HepG2 (cell line): ENCODE results near the gene CORO7. TPM values are rescaled to one million over a fixed set of nuclear protein-coding genes. Genes with fewer than 3 reads are reported as not detected.

Experiments used
- ARNT2 ChIP-seq: sonication (generic); formaldehyde crosslinking; IDR thresholded peaks from 2 replicates; pipeline ENCODE4 v1.8.0; 2022; ENCODE audit warnings: mild to moderate bottlenecking, low read depth, missing genetic modification reagents, moderate library complexity
- DPF2 ChIP-seq: sonication (generic); formaldehyde crosslinking; IDR thresholded peaks from 2 replicates; pipeline ENCODE4 v1.4.0; 2020; ENCODE audit warnings: mild to moderate bottlenecking, low read depth, missing genetic modification reagents, borderline replicate concordance
- GPN1 ChIP-seq: sonication (generic); formaldehyde crosslinking; IDR thresholded peaks from 2 replicates; pipeline ENCODE4 v1.5.1; 2020; ENCODE audit warnings: missing genetic modification reagents, borderline replicate concordance
- PAF1 ChIP-seq: IDR thresholded peaks from 2 replicates; pipeline ENCODE4 v1.6.1; 2016; ENCODE audit warnings: missing genetic modification reagents, missing compliant biosample characterization
- RARA ChIP-seq: IDR thresholded peaks from 2 replicates; pipeline ENCODE4 v1.6.1; 2016; ENCODE audit warnings: missing genetic modification reagents, missing compliant biosample characterization
- RFX1 ChIP-seq: fragments of 450-650 bp; IDR thresholded peaks from 2 replicates; pipeline ENCODE4 v1.6.1; 2017
- SMARCE1 ChIP-seq: fragments of 450-650 bp; IDR thresholded peaks from 2 replicates; pipeline ENCODE4 v1.6.1; 2017; ENCODE audit warnings: borderline replicate concordance
- SPEN ChIP-seq: sonication (generic); formaldehyde crosslinking; IDR thresholded peaks from 2 replicates; pipeline ENCODE4 v1.5.1; 2020; ENCODE audit warnings: low read depth, mild to moderate bottlenecking, missing genetic modification reagents
- ZNF230 ChIP-seq: sonication (generic); formaldehyde crosslinking; IDR thresholded peaks from 2 replicates; pipeline ENCODE4 v1.4.0; 2020; ENCODE audit warnings: mild to moderate bottlenecking, missing genetic modification reagents
- ZNF24 ChIP-seq: fragments of 450-650 bp; IDR thresholded peaks from 2 replicates; pipeline ENCODE4 v1.6.1; 2017; ENCODE audit warnings: antibody characterized with exemption, mild to moderate bottlenecking
- ZNF335 ChIP-seq: sonication (generic); formaldehyde crosslinking; IDR thresholded peaks from 2 replicates; pipeline ENCODE4 v1.4.0; 2020; ENCODE audit warnings: missing genetic modification reagents
- ZNF644 ChIP-seq: IDR thresholded peaks from 2 replicates; pipeline ENCODE4 v1.6.1; 2016; ENCODE audit warnings: low read depth
- ZNF768 ChIP-seq: sonication (generic); formaldehyde crosslinking; IDR thresholded peaks from 2 replicates; pipeline ENCODE4 v1.4.0; 2020; ENCODE audit warnings: missing genetic modification reagents
- ZNF792 ChIP-seq: IDR thresholded peaks from 2 replicates; pipeline ENCODE4 v1.6.1; 2016
- ZSCAN12 ChIP-seq: sonication (generic); formaldehyde crosslinking; IDR thresholded peaks from 2 replicates; pipeline ENCODE4 v1.9.0; 2021; ENCODE audit warnings: mild to moderate bottlenecking, missing genetic modification reagents
- ZZZ3 ChIP-seq: sonication (generic); formaldehyde crosslinking; IDR thresholded peaks from 2 replicates; pipeline ENCODE4 v1.4.0; 2020; ENCODE audit warnings: missing genetic modification reagents, mild to moderate bottlenecking, borderline replicate concordance
- polyA plus RNA-seq, 8 experiments: library from polyadenylated mRNA; depleted of rRNA in 3 of 8; stranded (reverse) in 7 of 8; unstranded in 1 of 8; fragments of >200 nt; fragmentation: Illumina TruSeq in 4 of 8; extraction: Trizol in 4 of 8; gene quantifications; 2 replicates each; pipeline versions ENCODE4 v1.2.1 to v1.2.3, GENCODE V29; 2011 to 2016; ENCODE audit warnings: low read depth in 4 of 8, missing spikeins in 1 of 8, mixed read lengths in 1 of 8; ENCODE audit not compliant: insufficient read depth in 1 of 8
- total RNA-seq, 5 experiments: library from RNA; depleted of rRNA; stranded (reverse); fragments of >200 nt; fragmentation: Illumina TruSeq; extraction: Trizol; gene quantifications; 2 replicates each; pipeline ENCODE4 v1.2.3, GENCODE V29; 2016; ENCODE audit warnings: low read depth in 1 of 5
- TF ChIP-seq, protein P1 (sequence below): fragments of 450-650 bp; IDR thresholded peaks from 2 replicates; pipeline ENCODE4 v1.6.1; 2017; ENCODE audit warnings: mild to moderate bottlenecking
- TF ChIP-seq, protein P2 (sequence below), 2 experiments: sonication (generic) in 1 of 2; formaldehyde crosslinking in 1 of 2; IDR thresholded peaks; 2 replicates each; pipeline versions ENCODE4 v1.4.0 to v1.6.1; 2016 to 2020; ENCODE audit warnings: borderline replicate concordance in 1 of 2, low read depth in 1 of 2, mild to moderate bottlenecking in 1 of 2, missing genetic modification reagents in 1 of 2
- TF ChIP-seq, protein P3 (sequence below): sonication (generic); formaldehyde crosslinking; IDR thresholded peaks from 2 replicates; pipeline ENCODE4 v1.5.0; 2020; ENCODE audit warnings: mild to moderate bottlenecking, missing genetic modification reagents, moderate library complexity

Gene CORO7
- total and polyA plus RNA-seq, 2 of the 13 experiments (the other 11 are each of a cell fraction or from before 2014, with no cell fraction given): 9.9 to 14.3 TPM

DNA sequence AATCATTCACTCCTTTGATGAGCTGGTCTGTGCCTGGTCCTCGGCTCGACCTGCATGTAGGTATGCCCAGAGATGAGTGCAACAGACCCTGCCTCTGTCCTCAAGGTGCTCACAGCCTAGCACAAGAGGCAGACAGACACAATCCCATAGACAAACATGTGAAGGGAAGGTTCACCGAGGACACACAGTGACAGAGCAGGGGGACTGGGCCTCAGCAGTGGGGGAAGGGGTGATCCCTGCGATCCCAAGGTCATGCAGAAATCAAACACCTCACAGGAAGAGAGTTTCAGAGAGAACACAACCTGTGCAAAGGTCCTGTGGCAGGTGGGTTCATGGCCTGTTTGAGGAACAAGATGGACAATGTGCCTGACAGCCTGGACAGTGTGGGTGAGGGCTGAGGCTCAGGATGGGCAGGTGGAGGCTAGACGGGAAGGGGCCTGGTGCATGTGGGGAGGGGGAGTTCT is 49.0 kb downstream of the CORO7 start (continued):
- TF ChIP-seq ZZZ3 (CRISPR knock-in tag): no peak
- 0 out of 2 replicates have a peak, but pooled peaks have one; percentile 44 for TF ChIP-seq ZNF230 (CRISPR knock-in tag)
- no peak; the same call in 1 of the 2 replicates for TF ChIP-seq ZNF768 (CRISPR knock-in tag)
- TF ChIP-seq, protein P1, sequence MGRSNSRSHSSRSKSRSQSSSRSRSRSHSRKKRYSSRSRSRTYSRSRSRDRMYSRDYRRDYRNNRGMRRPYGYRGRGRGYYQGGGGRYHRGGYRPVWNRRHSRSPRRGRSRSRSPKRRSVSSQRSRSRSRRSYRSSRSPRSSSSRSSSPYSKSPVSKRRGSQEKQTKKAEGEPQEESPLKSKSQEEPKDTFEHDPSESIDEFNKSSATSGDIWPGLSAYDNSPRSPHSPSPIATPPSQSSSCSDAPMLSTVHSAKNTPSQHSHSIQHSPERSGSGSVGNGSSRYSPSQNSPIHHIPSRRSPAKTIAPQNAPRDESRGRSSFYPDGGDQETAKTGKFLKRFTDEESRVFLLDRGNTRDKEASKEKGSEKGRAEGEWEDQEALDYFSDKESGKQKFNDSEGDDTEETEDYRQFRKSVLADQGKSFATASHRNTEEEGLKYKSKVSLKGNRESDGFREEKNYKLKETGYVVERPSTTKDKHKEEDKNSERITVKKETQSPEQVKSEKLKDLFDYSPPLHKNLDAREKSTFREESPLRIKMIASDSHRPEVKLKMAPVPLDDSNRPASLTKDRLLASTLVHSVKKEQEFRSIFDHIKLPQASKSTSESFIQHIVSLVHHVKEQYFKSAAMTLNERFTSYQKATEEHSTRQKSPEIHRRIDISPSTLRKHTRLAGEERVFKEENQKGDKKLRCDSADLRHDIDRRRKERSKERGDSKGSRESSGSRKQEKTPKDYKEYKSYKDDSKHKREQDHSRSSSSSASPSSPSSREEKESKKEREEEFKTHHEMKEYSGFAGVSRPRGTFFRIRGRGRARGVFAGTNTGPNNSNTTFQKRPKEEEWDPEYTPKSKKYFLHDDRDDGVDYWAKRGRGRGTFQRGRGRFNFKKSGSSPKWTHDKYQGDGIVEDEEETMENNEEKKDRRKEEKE: no peak
- no peak for TF ChIP-seq ZNF792 (CRISPR knock-in tag)
- no peak for TF ChIP-seq ZSCAN12 (CRISPR knock-in tag)
- TF ChIP-seq ZNF24: peak; percentile 77; the same call in 1 of the 2 replicates
- TF ChIP-seq RARA: peak; percentile 78
- TF ChIP-seq, protein P2, sequence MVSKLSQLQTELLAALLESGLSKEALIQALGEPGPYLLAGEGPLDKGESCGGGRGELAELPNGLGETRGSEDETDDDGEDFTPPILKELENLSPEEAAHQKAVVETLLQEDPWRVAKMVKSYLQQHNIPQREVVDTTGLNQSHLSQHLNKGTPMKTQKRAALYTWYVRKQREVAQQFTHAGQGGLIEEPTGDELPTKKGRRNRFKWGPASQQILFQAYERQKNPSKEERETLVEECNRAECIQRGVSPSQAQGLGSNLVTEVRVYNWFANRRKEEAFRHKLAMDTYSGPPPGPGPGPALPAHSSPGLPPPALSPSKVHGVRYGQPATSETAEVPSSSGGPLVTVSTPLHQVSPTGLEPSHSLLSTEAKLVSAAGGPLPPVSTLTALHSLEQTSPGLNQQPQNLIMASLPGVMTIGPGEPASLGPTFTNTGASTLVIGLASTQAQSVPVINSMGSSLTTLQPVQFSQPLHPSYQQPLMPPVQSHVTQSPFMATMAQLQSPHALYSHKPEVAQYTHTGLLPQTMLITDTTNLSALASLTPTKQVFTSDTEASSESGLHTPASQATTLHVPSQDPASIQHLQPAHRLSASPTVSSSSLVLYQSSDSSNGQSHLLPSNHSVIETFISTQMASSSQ (IDR thresholded peaks at IDR 0.05; ENCODE audit: low read depth): no peak
- TF ChIP-seq, protein P2 (CRISPR knock-in tag; IDR thresholded peaks at IDR 0.05; ENCODE audit: borderline replicate concordance): peak; percentile 78
- TF ChIP-seq ZNF335 (CRISPR knock-in tag): no peak
- TF ChIP-seq RFX1: no peak
- peak; percentile 71; the same call in 1 of the 2 replicates for TF ChIP-seq DPF2 (CRISPR knock-in tag)
- no peak for TF ChIP-seq SMARCE1
- TF ChIP-seq, protein P3, sequence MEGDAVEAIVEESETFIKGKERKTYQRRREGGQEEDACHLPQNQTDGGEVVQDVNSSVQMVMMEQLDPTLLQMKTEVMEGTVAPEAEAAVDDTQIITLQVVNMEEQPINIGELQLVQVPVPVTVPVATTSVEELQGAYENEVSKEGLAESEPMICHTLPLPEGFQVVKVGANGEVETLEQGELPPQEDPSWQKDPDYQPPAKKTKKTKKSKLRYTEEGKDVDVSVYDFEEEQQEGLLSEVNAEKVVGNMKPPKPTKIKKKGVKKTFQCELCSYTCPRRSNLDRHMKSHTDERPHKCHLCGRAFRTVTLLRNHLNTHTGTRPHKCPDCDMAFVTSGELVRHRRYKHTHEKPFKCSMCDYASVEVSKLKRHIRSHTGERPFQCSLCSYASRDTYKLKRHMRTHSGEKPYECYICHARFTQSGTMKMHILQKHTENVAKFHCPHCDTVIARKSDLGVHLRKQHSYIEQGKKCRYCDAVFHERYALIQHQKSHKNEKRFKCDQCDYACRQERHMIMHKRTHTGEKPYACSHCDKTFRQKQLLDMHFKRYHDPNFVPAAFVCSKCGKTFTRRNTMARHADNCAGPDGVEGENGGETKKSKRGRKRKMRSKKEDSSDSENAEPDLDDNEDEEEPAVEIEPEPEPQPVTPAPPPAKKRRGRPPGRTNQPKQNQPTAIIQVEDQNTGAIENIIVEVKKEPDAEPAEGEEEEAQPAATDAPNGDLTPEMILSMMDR (CRISPR knock-in tag): peak; percentile 22; the same call in 1 of the 2 replicates
- no peak for TF ChIP-seq GPN1 (CRISPR knock-in tag)
- TF ChIP-seq SPEN (CRISPR knock-in tag): peak; percentile 64; the same call in 1 of the 2 replicates
- no peak for TF ChIP-seq ZNF644
- no peak; the same call in 1 of the 2 replicates for TF ChIP-seq ARNT2
- TF ChIP-seq PAF1 (CRISPR knock-in tag): no peak
